Progenitor cell of endocrine pancreas (in vitro differentiated cells): ENCODE data around the gene PLEKHG4B. TPM values are rescaled to one million over a fixed set of nuclear protein-coding genes. Genes with fewer than 3 reads are reported as not detected.

Experiments
- DNase-seq: peaks from one replicate; pipeline ENCODE4 v3.0.0; 2021; ENCODE audit warnings: low spot score; ENCODE audit not compliant: unreplicated experiment
- H3K27ac Mint-ChIP-seq: 2 replicates; pipeline ENCODE4 v1.8.0; 2021; ENCODE audit warnings: mild to moderate bottlenecking, moderate library complexity, mixed read lengths
- H3K27me3 Mint-ChIP-seq: 2 replicates; pipeline ENCODE4 v1.8.0; 2021; ENCODE audit warnings: mixed read lengths
- H3K36me3 Mint-ChIP-seq: 2 replicates; pipeline ENCODE4 v1.8.0; 2022; ENCODE audit warnings: mixed read lengths; ENCODE audit not compliant: insufficient read depth
- H3K4me1 Mint-ChIP-seq: 2 replicates; pipeline ENCODE4 v1.8.0; 2021; ENCODE audit warnings: low read depth, mixed read lengths
- H3K4me3 Mint-ChIP-seq: 2 replicates; pipeline ENCODE4 v1.8.0; 2021; ENCODE audit warnings: low read depth, mild to moderate bottlenecking, moderate library complexity, mixed read lengths
- H3K9me3 Mint-ChIP-seq: 2 replicates; pipeline ENCODE4 v1.8.0; 2021; ENCODE audit warnings: low read depth, mixed read lengths
- total RNA-seq: library from RNA; stranded (reverse); gene quantifications from 2 replicates; pipeline ENCODE4 v1.2.1, GENCODE V29; 2021
- TF ChIP-seq, protein P1 (sequence below): fragments of 200-600 bp; sonication (generic); IDR thresholded peaks from one replicate; pipeline ENCODE4 v1.5.0; 2021; ENCODE audit warnings: antibody characterized with exemption, mild to moderate bottlenecking; ENCODE audit not compliant: unreplicated experiment

The PLEKHG4B gene
- total RNA-seq, 1 donor from 2014 or later, result 59.5 TPM

DNA sequence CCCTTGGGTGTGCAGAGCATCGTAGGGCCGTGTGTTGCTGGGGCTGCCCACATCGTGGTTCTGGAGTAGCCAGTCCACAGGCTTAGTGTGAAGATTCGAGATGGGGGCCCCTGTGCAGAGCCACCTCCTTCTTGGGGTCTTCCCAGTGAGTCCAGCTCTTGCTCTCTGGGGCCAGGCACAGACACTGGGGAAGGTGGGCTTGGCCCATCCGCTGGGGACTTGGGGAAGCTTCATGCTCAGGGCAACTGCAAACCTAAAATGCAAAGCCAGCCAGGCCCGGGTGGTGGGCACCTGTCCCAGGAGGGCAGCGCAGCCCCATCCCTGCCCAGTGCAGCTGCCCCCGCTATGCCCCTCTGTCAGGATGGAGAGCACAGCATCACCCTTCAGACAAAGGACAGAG is 53.0 kb downstream of the PLEKHG4B start:
- Mint-ChIP-seq H3K27me3 (no peaks in the 10 kb centered on the region), H3K4me1 (no peaks in the 10 kb centered on the region), H3K9me3 (peaks cover 14% of the 10 kb centered on the region), H3K27ac (no peak overlapping the region), H3K36me3 (peaks cover 57% of the 10 kb centered on the region), H3K4me3 (no peak overlapping the region)
- no peak for DNase-seq
- TF ChIP-seq, protein P1, sequence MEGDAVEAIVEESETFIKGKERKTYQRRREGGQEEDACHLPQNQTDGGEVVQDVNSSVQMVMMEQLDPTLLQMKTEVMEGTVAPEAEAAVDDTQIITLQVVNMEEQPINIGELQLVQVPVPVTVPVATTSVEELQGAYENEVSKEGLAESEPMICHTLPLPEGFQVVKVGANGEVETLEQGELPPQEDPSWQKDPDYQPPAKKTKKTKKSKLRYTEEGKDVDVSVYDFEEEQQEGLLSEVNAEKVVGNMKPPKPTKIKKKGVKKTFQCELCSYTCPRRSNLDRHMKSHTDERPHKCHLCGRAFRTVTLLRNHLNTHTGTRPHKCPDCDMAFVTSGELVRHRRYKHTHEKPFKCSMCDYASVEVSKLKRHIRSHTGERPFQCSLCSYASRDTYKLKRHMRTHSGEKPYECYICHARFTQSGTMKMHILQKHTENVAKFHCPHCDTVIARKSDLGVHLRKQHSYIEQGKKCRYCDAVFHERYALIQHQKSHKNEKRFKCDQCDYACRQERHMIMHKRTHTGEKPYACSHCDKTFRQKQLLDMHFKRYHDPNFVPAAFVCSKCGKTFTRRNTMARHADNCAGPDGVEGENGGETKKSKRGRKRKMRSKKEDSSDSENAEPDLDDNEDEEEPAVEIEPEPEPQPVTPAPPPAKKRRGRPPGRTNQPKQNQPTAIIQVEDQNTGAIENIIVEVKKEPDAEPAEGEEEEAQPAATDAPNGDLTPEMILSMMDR, result no peak

DNA sequence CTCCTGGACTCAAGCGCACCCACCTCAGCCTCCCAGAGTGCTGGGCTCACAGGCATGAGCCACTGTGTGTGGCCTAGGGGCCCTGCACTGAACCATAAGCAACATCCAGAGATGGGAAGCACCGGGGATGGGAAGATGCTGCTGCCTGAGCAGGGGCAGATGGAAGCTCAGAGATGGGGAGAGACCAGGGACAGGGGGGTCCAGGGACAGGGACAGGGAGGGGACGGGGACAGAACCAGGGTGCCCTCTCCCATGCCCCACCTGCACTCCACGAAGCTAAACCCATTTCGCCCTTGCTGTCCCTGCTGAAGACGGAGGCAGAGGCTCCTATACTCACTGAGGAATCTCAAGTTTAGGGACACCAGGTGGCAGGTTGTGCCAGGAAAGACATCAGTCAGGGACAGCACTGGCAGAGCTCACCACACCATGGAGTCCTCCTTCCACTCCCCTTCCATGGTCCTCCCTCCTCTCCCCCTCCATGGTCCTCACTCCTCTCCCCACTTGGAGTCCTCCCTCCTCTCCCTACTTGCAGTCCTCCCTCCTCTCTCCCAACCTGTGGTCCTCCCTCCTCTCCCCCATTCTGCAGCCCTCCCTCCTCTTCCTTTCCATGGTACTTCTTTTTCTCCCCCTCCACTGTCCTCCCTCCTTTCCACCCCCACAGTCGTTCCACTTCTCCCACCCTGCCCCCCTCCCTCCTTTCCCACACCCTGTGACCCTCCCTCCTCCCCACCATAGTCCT is 53.8 kb downstream of the PLEKHG4B start:
- TF ChIP-seq, protein P1, result no peak
- H3K36me3 Mint-ChIP-seq, result peaks cover 62% of the 10 kb centered on the region
- H3K27ac Mint-ChIP-seq, result no peak overlapping the region
- peaks cover 14% of the 10 kb centered on the region for H3K9me3 Mint-ChIP-seq
- no peaks in the 10 kb centered on the region for H3K4me1 Mint-ChIP-seq
- no peak overlapping the region for H3K4me3 Mint-ChIP-seq
- no peaks in the 10 kb centered on the region for H3K27me3 Mint-ChIP-seq
- no peak for DNase-seq

DNA sequence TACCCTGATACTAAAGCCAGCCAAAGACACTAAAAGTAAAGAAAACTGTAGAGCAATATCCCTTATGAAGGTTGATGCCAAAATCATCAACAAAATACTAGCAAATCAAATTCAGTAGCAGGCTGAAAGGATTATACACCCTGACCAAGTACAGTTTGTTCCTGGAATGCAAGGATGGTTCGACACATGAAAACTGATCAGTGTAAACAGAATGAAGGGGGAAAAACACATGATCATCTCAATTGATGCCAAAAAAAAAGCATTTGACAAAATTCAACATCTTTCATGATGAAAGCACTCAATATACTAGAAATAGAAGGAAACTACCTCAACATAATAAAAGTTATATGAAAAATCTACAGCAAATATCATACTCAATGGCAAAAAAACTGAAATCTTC is 55.8 kb downstream of the PLEKHG4B start:
- H3K36me3 Mint-ChIP-seq, result peaks cover 60% of the 10 kb centered on the region

DNA sequence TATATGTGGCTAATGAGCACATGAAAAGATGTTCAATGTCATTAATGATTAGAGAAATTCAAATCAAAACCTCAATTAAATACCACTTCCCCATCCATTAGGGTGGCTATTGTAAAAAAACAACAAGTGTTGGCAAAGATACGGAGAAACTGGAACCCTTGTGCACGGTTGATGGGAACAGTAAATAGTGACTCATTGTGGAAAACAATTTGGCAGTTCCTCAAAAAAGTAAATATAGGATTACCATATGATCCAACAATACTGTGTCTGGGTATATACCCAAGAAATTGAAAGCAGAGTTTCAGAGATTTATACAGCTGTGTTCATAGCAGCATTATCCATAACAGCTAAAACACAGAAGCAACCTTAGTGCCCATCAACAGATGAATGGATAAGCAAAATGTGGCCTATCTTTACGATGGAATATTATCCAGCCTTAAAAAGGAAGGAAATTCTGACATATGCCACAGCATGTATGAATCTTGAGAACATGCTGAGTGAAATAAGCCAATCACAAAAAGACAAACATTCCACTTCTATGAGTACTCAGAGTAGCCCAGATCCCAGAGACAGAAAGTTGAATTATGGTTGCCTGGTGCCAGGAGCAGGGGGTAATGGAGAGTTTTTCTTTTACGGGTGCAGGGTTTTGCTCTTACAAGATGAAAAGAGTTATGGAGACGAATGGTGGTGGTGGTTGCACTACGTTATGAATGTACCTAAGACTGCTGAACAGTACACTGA is 57.9 kb downstream of the PLEKHG4B start:
- Mint-ChIP-seq H3K4me3 (no peak overlapping the region), H3K36me3 (peaks cover 47% of the 10 kb centered on the region), H3K27me3 (no peaks in the 10 kb centered on the region), H3K27ac (no peak overlapping the region), H3K9me3 (peaks cover 14% of the 10 kb centered on the region), H3K4me1 (no peaks in the 10 kb centered on the region)
- TF ChIP-seq, protein P1, result no peak
- DNase-seq, result no peak

More for the DNA sequence above, 55.8 kb downstream of the PLEKHG4B start:
- DNase-seq, result no peak
- Mint-ChIP-seq H3K27me3 (no peaks in the 10 kb centered on the region), H3K4me3 (no peak overlapping the region), H3K9me3 (peaks cover 14% of the 10 kb centered on the region), H3K4me1 (no peaks in the 10 kb centered on the region), H3K27ac (no peak overlapping the region)
- TF ChIP-seq, protein P1, result no peak

DNA sequence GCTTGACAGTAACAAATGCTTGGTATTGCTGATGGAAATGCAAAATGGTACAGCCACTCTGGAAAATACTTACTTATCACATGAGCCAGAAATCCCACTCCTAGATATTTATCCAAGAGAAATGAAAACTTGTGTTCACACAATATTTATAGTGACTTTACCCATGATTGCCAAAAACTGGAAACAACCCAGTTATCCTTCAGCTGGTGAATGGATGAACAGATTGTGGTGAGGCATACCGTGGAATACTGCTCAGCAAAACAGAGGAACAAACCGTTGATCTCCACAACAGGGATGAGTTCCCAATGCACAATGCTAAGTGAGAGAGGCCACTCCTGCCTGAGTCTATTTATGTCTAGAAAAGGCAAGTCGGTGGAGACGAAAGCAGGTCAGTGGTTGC is 58.8 kb downstream of the PLEKHG4B start:
- no peak for DNase-seq
- no peak overlapping the region for H3K27ac Mint-ChIP-seq
- no peaks in the 10 kb centered on the region for H3K4me1 Mint-ChIP-seq
- TF ChIP-seq, protein P1, result no peak
- H3K4me3 Mint-ChIP-seq, result no peak overlapping the region
- peaks cover 49% of the 10 kb centered on the region for H3K36me3 Mint-ChIP-seq
- H3K27me3 Mint-ChIP-seq, result no peaks in the 10 kb centered on the region
- H3K9me3 Mint-ChIP-seq, result peaks cover 14% of the 10 kb centered on the region
